ENCODE results near the gene TGM1.
"Not testable (repeated sequence)": the region's sequence is repeated elsewhere in the genome, so short reads cannot be mapped to it uniquely, and the experiment has no call there.

TGM1 gene

DNA sequence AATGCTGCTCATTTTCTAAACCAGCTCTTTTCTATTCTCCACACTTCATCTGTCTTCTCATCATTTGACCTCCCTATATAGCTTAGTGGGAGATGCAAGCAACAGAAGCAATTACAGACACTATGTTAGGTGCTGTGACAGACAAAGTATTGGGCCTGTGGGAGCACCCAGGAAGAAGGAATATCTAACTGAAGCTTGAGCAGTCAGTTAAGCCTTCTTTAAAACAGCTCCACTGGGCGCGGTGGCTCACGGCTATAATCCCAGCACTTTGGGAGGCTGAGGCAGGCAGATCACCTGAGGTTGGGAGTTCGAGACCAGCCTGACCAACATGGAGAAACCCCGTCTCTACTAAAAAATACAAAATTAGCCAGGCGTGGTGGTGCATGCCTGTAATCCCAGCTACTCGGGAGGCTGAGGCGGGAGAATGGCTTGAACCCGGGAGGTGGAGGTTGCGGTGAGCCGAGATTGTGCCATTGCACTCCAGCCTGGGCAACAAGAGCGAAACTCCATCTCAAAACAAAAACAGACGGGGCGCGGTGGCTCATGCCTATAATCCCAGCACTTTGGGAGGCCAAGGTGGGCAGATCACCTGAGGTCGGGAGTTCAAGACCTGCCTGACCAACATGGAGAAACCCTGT, 59.6 kb downstream of the TGM1 start:
- DNase-seq: not testable (repeated sequence)

- not testable (repeated sequence) for DNase-seq
Observed at GRCh38 chr14:24202538-24202937, 60.4 kb downstream of the TGM1 start.

All from NCI-H1694 (cell line).